ENCODE measurements around the gene PXDN.
"Not testable (repeated sequence)": the region's sequence is repeated elsewhere in the genome, so short reads cannot be mapped to it uniquely, and the experiment has no call there.

The PXDN gene

GRCh38 chr2:1743396-1744150 lies 742 bp downstream of the PXDN start:
- Mint-ChIP-seq H3K9me3 (no peaks in the 10 kb centered on the region), H3K4me3 (peak overlapping the region; percentile 73), H3K4me1 (ENCODE audit: low read depth) (peaks cover 9% of the 10 kb centered on the region), H3K27me3 (peaks cover 46% of the 10 kb centered on the region), H3K36me3 (ENCODE audit: low read depth) (no peaks in the 10 kb centered on the region), H3K27ac (no peak overlapping the region)
- no peak for DNase-seq

GRCh38 chr2:1742681-1743395 lies 1.5 kb downstream of the PXDN start:
- Mint-ChIP-seq H3K4me3 (peak overlapping the region; percentile 73), H3K27ac (peak overlapping the region; percentile 44), H3K27me3 (peaks cover 46% of the 10 kb centered on the region), H3K36me3 (ENCODE audit: low read depth) (no peaks in the 10 kb centered on the region), H3K9me3 (no peaks in the 10 kb centered on the region), H3K4me1 (ENCODE audit: low read depth) (peaks cover 9% of the 10 kb centered on the region)
- peak; percentile 42 for DNase-seq

GRCh38 chr2:1742301-1742680 lies 2.0 kb downstream of the PXDN start:
- H3K4me3 Mint-ChIP-seq: peak overlapping the region; percentile 32
- H3K36me3 Mint-ChIP-seq (ENCODE audit: low read depth): no peaks in the 10 kb centered on the region
- H3K9me3 Mint-ChIP-seq: no peaks in the 10 kb centered on the region
- DNase-seq: no peak
- H3K4me1 Mint-ChIP-seq (ENCODE audit: low read depth): peaks cover 9% of the 10 kb centered on the region
- peaks cover 42% of the 10 kb centered on the region for H3K27me3 Mint-ChIP-seq
- H3K27ac Mint-ChIP-seq: no peak overlapping the region

- Mint-ChIP-seq H3K36me3 (ENCODE audit: low read depth) (no peaks in the 10 kb centered on the region), H3K4me1 (ENCODE audit: low read depth) (peaks cover 9% of the 10 kb centered on the region), H3K27me3 (peaks cover 38% of the 10 kb centered on the region), H3K9me3 (no peaks in the 10 kb centered on the region), H3K4me3 (no peak overlapping the region), H3K27ac (no peak overlapping the region)
- no peak for DNase-seq
Observed at GRCh38 chr2:1741851-1742250, 2.5 kb downstream of the PXDN start.

GRCh38 chr2:1740716-1741589 lies 3.4 kb downstream of the PXDN start:
- DNase-seq: no peak
- Mint-ChIP-seq H3K27me3 (peaks cover 29% of the 10 kb centered on the region), H3K9me3 (no peaks in the 10 kb centered on the region), H3K4me3 (no peak overlapping the region), H3K27ac (no peak overlapping the region), H3K36me3 (ENCODE audit: low read depth) (no peaks in the 10 kb centered on the region), H3K4me1 (ENCODE audit: low read depth) (peaks cover 9% of the 10 kb centered on the region)

DNA sequence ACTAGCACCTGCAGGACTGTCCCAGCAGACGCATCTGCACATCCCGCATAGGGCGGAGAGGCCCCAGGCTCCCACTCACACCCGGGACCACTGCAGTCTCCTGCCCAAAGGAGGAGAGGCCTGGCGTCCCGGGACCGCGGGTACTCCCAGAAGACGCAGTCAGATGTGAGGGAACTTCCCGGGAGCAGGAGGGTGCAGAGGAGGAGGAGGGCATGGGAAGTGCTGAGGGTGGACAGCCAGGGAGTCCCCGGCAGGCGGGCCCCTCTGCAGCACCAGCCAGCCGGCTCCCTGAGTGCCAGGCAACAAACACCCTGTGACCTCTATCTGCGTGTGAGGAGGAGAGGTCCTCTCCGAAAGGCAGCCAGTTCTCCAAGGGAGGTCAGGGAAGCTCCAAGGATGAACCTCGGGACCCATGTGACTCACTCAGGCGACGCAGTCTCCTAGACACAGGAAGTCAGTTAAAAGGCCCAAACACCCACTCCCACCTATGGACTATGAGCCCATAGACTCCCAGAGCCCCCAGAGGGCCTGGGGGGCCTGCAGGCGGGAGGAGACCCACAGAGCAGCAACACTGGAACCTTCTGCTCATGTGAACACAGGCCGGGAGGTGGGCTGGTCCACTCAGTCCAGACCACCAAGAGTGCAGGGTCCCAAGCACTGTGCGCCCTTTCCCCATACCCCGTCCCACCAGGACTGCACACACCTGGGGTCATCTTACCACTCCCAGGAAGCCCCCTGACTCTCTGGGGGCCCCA lies 4.2 kb downstream of the PXDN start:
- peaks cover 9% of the 10 kb centered on the region for H3K4me1 Mint-ChIP-seq (ENCODE audit: low read depth)
- no peaks in the 10 kb centered on the region for H3K36me3 Mint-ChIP-seq (ENCODE audit: low read depth)
- no peak overlapping the region for H3K27ac Mint-ChIP-seq
- DNase-seq: no peak
- peaks cover 21% of the 10 kb centered on the region for H3K27me3 Mint-ChIP-seq
- no peaks in the 10 kb centered on the region for H3K9me3 Mint-ChIP-seq
- no peak overlapping the region for H3K4me3 Mint-ChIP-seq

GRCh38 chr2:1739322-1739957 lies 4.9 kb downstream of the PXDN start:
- Mint-ChIP-seq H3K27ac (no peak overlapping the region), H3K9me3 (no peaks in the 10 kb centered on the region), H3K4me1 (ENCODE audit: low read depth) (peaks cover 6% of the 10 kb centered on the region), H3K4me3 (no peak overlapping the region), H3K36me3 (ENCODE audit: low read depth) (no peaks in the 10 kb centered on the region), H3K27me3 (peaks cover 15% of the 10 kb centered on the region)
- DNase-seq: no peak

- Mint-ChIP-seq H3K9me3 (no peaks in the 10 kb centered on the region), H3K36me3 (ENCODE audit: low read depth) (no peaks in the 10 kb centered on the region), H3K27me3 (peaks cover 15% of the 10 kb centered on the region), H3K4me1 (ENCODE audit: low read depth) (peaks cover 6% of the 10 kb centered on the region), H3K4me3 (no peak overlapping the region), H3K27ac (no peak overlapping the region)
- no peak for DNase-seq
Observed at GRCh38 chr2:1738646-1739302, 5.5 kb downstream of the PXDN start.

DNA sequence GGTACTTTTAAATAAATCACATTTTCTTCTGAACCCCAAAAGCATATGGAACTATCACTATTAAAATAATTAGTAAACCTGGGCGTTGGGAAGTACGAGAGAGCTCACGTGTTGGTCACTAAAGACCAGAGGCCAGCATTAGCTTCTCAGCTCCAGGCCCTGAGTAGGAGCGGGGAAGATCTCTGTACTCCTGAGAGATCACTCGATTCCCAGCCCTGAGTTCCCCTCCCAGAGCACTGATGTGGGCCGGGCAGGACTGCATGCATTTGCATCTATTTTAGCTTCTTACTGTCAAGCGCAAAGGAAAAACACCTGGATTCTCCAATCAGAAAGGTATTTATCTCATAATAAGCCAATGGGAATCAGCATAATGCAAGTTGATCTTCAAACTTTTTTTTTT lies 6.2 kb downstream of the PXDN start:
- Mint-ChIP-seq H3K4me1 (ENCODE audit: low read depth) (peaks cover 6% of the 10 kb centered on the region), H3K9me3 (no peaks in the 10 kb centered on the region), H3K27ac (no peak overlapping the region), H3K4me3 (no peak overlapping the region), H3K27me3 (peaks cover 15% of the 10 kb centered on the region), H3K36me3 (ENCODE audit: low read depth) (no peaks in the 10 kb centered on the region)
- DNase-seq: no peak

GRCh38 chr2:1736997-1737480 lies 7.3 kb downstream of the PXDN start:
- no peaks in the 10 kb centered on the region for H3K4me1 Mint-ChIP-seq (ENCODE audit: low read depth)
- no peak for DNase-seq
- peaks cover 4% of the 10 kb centered on the region for H3K27me3 Mint-ChIP-seq
- no peaks in the 10 kb centered on the region for H3K9me3 Mint-ChIP-seq
- H3K4me3 Mint-ChIP-seq: no peak overlapping the region
- H3K27ac Mint-ChIP-seq: no peak overlapping the region
- no peaks in the 10 kb centered on the region for H3K36me3 Mint-ChIP-seq (ENCODE audit: low read depth)

GRCh38 chr2:1736045-1736444 lies 8.3 kb downstream of the PXDN start:
- Mint-ChIP-seq H3K9me3 (no peaks in the 10 kb centered on the region), H3K27ac (no peak overlapping the region), H3K4me3 (no peak overlapping the region), H3K27me3 (no peaks in the 10 kb centered on the region), H3K4me1 (ENCODE audit: low read depth) (no peaks in the 10 kb centered on the region), H3K36me3 (ENCODE audit: low read depth) (no peaks in the 10 kb centered on the region)
- no peak for DNase-seq

DNA sequence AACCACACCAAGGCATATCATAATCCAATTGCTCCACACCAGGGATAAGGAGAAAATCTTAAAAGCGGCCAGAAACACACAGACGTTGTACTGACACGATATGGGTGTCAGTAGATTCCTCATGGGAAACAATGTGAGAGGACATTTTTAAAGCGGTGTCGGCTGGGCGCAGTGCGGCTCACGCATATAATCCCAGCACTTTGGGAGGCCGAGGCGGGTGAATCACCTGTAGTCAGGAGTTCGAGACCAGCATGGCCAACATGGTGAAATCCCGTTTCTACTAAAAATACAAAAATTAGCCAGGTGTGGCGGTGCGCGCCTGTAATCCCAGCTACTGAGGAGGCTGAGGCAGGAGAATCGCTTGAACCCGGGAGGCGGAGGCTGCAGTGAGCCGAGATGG lies 11.0 kb downstream of the PXDN start:
- H3K9me3 Mint-ChIP-seq; H3K4me3 Mint-ChIP-seq; H3K36me3 Mint-ChIP-seq (ENCODE audit: low read depth); DNase-seq; H3K27ac Mint-ChIP-seq; H3K27me3 Mint-ChIP-seq; H3K4me1 Mint-ChIP-seq (ENCODE audit: low read depth): not testable (repeated sequence)

GRCh38 chr2:1731963-1732768 lies 12.1 kb downstream of the PXDN start:
- H3K27ac Mint-ChIP-seq: no peak overlapping the region
- no peaks in the 10 kb centered on the region for H3K9me3 Mint-ChIP-seq
- no peaks in the 10 kb centered on the region for H3K4me1 Mint-ChIP-seq (ENCODE audit: low read depth)
- peaks cover 3% of the 10 kb centered on the region for H3K27me3 Mint-ChIP-seq
- no peak overlapping the region for H3K4me3 Mint-ChIP-seq
- H3K36me3 Mint-ChIP-seq (ENCODE audit: low read depth): no peaks in the 10 kb centered on the region
- peak; percentile 16 for DNase-seq
